ENCODE results near the gene ZNF581. TPM values are rescaled to one million over a fixed set of nuclear protein-coding genes. Genes with fewer than 3 reads are reported as not detected.

Gene ZNF581
- total and polyA plus RNA-seq, 4 donors: 2.1 to 7.3 (median 5.2) TPM

- under 1% methylated on average over 44 of the region's 44 CpGs for WGBS
- H3K27me3 ChIP-seq (ENCODE audit: control insufficient read depth in 4 of 4, insufficient read depth in 4 of 4, low read length in 3 of 4): no peaks in the 10 kb centered on the region
- peaks cover 0 to 8% (median 2%) of the 10 kb centered on the region in 4 donors for H3K36me3 ChIP-seq (ENCODE audit: control insufficient read depth in 4 of 4, insufficient read depth in 3 of 4, low read depth in 1 of 4, low read length in 3 of 4)
- TF ChIP-seq ATF3 (IDR thresholded peaks at IDR 0.05): no peak
- TF ChIP-seq EGR1 (IDR thresholded peaks at IDR 0.05; ENCODE audit: low read depth in 2 of 2): no peak
- no peak for TF ChIP-seq YY1 (IDR thresholded peaks at IDR 0.05)
- peak; percentile 83 to 86 for TF ChIP-seq RAD21 (IDR thresholded peaks at IDR 0.05)
- TF ChIP-seq JUND (IDR thresholded peaks at IDR 0.05): no peak
- TF ChIP-seq MAX (IDR thresholded peaks at IDR 0.05): no peak
- TF ChIP-seq HNF4A (conservative IDR thresholded peaks at IDR 0.05): no peak
- no peak for TF ChIP-seq NR2F2 (IDR thresholded peaks at IDR 0.05)
- no peak for TF ChIP-seq REST (IDR thresholded peaks at IDR 0.05)
- no peak for TF ChIP-seq FOXA2 (IDR thresholded peaks at IDR 0.05)
- TF ChIP-seq GABPA (IDR thresholded peaks at IDR 0.05 in 1 of 2, conservative IDR thresholded peaks at IDR 0.05 in 1 of 2): peak in 1 of 2 donors; percentile 45
- TF ChIP-seq HNF4G (IDR thresholded peaks at IDR 0.05): no peak
- TF ChIP-seq ZBTB33 (IDR thresholded peaks at IDR 0.05): no peak
- peak; percentile 18 for TF ChIP-seq SP1 (IDR thresholded peaks at IDR 0.05)
- no peak for TF ChIP-seq FOXA1 (IDR thresholded peaks at IDR 0.05)
- TF ChIP-seq TAF1 (conservative IDR thresholded peaks at IDR 0.05): no peak
- TF ChIP-seq CTCF (IDR thresholded peaks at IDR 0.05; ENCODE audit: low read depth, low read length, missing input control): peak; percentile 60
- TF ChIP-seq RXRA (IDR thresholded peaks at IDR 0.05): no peak
- H3K27ac ChIP-seq (ENCODE audit: low read depth in 1 of 2, low read length in 2 of 2): peak within 1 kb of the TSS; percentile 92
- H3K9ac ChIP-seq (ENCODE audit: low read depth in 1 of 2, low read length in 2 of 2): peak within 1 kb of the TSS; percentile 77 to 78
- no peaks in the 10 kb centered on the region for H3K9me3 ChIP-seq (ENCODE audit: control insufficient read depth in 4 of 4, low read length in 3 of 4)
- peak; percentile 62 for DNase-seq (ENCODE audit: low spot score)
- H3K4me1 ChIP-seq (ENCODE audit: control insufficient read depth in 4 of 4, insufficient read depth in 4 of 4, low read length in 3 of 4): peaks cover 0 to 24% (median 20%) of the 10 kb centered on the region in 4 donors
- H3K4me3 ChIP-seq (ENCODE audit: low read depth in 1 of 3, low read length in 3 of 3): peak within 1 kb of the TSS; percentile 76 to 91 (median 91)
Measured at GRCh38 chr19:55605637-55606470, 37.6 kb upstream of the ZNF581 start, which contains the start of gene ZNF865. ZNF865 (plus strand) TSS chr19:55605647; CDS start chr19:55613619, 7,972 bp downstream.

All from liver (tissue), 9 donors.